Vagina (tissue), 2 donors: ENCODE measurements around the gene PIK3R5.

Experiments used
- POLR2A ChIP-seq, 2 donors: fragments of 450-650 bp; IDR thresholded peaks; one replicate each; pipeline ENCODE4 v1.6.1; 2017; ENCODE audit warnings: antibody characterized with exemption in 2 of 2, mild to moderate bottlenecking in 2 of 2, moderate library complexity in 2 of 2
- TF ChIP-seq, protein P1 (sequence below), 3 experiments: fragments of 450-650 bp in 2 of 3; fragments of 200-600 bp in 1 of 3; sonication (generic) in 1 of 3; IDR thresholded peaks; one replicate each; pipeline ENCODE4 v1.5.1; 2017 to 2019; ENCODE audit warnings: antibody characterized with exemption in 3 of 3, mild to moderate bottlenecking in 2 of 3, moderate library complexity in 2 of 3

DNA sequence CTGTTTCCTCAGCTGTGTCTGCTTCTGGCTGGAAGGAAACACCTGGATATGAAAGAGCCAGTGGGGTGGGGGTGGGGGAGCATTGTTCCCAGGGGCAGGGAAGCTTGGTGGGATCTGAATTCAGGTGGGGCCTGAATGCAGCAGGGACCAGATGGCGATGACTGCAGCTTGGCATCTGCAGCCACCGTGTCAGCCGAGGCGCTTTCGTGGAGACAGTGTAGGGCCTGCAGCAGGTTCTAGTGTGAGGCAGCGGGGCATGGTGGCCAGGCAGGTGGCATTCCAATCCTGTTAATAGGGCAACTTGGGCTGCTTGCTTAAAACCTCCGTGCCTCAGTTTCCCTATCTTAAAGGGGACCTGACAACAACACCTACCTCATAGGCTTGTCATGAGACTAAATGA is 99.7 kb downstream of the PIK3R5 start:
- TF ChIP-seq, protein P1, sequence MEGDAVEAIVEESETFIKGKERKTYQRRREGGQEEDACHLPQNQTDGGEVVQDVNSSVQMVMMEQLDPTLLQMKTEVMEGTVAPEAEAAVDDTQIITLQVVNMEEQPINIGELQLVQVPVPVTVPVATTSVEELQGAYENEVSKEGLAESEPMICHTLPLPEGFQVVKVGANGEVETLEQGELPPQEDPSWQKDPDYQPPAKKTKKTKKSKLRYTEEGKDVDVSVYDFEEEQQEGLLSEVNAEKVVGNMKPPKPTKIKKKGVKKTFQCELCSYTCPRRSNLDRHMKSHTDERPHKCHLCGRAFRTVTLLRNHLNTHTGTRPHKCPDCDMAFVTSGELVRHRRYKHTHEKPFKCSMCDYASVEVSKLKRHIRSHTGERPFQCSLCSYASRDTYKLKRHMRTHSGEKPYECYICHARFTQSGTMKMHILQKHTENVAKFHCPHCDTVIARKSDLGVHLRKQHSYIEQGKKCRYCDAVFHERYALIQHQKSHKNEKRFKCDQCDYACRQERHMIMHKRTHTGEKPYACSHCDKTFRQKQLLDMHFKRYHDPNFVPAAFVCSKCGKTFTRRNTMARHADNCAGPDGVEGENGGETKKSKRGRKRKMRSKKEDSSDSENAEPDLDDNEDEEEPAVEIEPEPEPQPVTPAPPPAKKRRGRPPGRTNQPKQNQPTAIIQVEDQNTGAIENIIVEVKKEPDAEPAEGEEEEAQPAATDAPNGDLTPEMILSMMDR (IDR thresholded peaks at IDR 0.05) = no peak
- TF ChIP-seq POLR2A (IDR thresholded peaks at IDR 0.05) = no peak
